K562 (cell line): ENCODE measurements around the gene FAM83D. TPM values are rescaled to one million over a fixed set of nuclear protein-coding genes. Genes with fewer than 3 reads are reported as not detected.

Experiments used
- ATAC-seq: fragments of 200-7000 bp; cut with Tn5 transposase; 3 replicates; pipeline ENCODE4 v1.9.1; 2020; ENCODE audit warnings: moderate library complexity
- BruUV-seq: library from RNA; stranded (reverse); fragments of 400-500 nt; replicated peaks from 2 replicates; lab custom pipeline; 2021; lab: Mats Ljungman, UMichigan
- CTCF ChIA-PET: fragments of 300-600 bp; formaldehyde crosslinking; extraction: SDS; loops from one replicate; lab custom pipeline; 2021; ENCODE audit warnings: low intra/inter-chr PET ratio; lab: Yijun Ruan, JAX
- POLR2A ChIA-PET: fragments of 300-600, 350-650 bp; sonication (Branson Sonifier 250); formaldehyde crosslinking; extraction: SDS; loops from one replicate; lab custom pipeline; 2021; ENCODE audit warnings: antibody characterized with exemption, inconsistent platforms; lab: Yijun Ruan, JAX
- DNase-seq, 4 experiments: peaks; one replicate each; pipeline versions ENCODE4 v3.0.0 to v3.0.0-alpha.2; 2011 to 2018; ENCODE audit warnings: low spot score in 3 of 4, mixed read lengths in 3 of 4; ENCODE audit errors: extremely low read depth in 1 of 4
- FAIRE-seq: peaks from 2 replicates; lab custom pipeline; 2011; peaks lifted over from hg19 to GRCh38; lab: Jason Lieb, UNC
- H2AFZ ChIP-seq: 2 replicates; pipeline ENCODE4 v1.6.0; 2011; ENCODE audit warnings: low read depth, low read length, control low read depth, inconsistent platforms
- H3K27ac ChIP-seq: fragments of 200-600 bp; 3 replicates; pipeline ENCODE4 v1.8.0; 2011; ENCODE audit warnings: low read depth, mild to moderate bottlenecking, control low read depth, inconsistent platforms, low read length, moderate library complexity, mixed read lengths; ENCODE audit errors: extremely low read depth
- H3K27me3 ChIP-seq, 2 experiments: fragments of 300-600 bp in 1 of 2; 2 replicates in 1 of 2; 3 replicates in 1 of 2; pipeline versions ENCODE4 v1.6.0 to v1.8.0; 2011; ENCODE audit warnings: inconsistent platforms in 2 of 2, low read length in 2 of 2, mild to moderate bottlenecking in 1 of 2, mixed read lengths in 1 of 2, moderate library complexity in 1 of 2; ENCODE audit not compliant: control insufficient read depth in 2 of 2, insufficient read depth in 2 of 2
- H3K36me3 ChIP-seq: fragments of 300-600 bp; 3 replicates; pipeline ENCODE4 v1.8.0; 2011; ENCODE audit warnings: mild to moderate bottlenecking, low read length, inconsistent platforms; ENCODE audit not compliant: control insufficient read depth, insufficient read depth
- H3K4me1 ChIP-seq, 2 experiments: fragments of 200-600 bp in 1 of 2; replicated peaks in 1 of 2; 2 replicates in 1 of 2; 3 replicates in 1 of 2; pipeline versions ENCODE4 v1.5.1 to v1.8.0; 2011; ENCODE audit warnings: inconsistent platforms in 2 of 2, low read length in 2 of 2, mild to moderate bottlenecking in 1 of 2, mixed read lengths in 1 of 2, moderate library complexity in 1 of 2; ENCODE audit not compliant: control insufficient read depth in 2 of 2, insufficient read depth in 2 of 2
- H3K4me2 ChIP-seq: 2 replicates; pipeline ENCODE4 v1.6.1; 2011; ENCODE audit warnings: low read length, control low read depth, inconsistent platforms, mixed read lengths; ENCODE audit not compliant: insufficient read depth
- H3K4me3 ChIP-seq: fragments of 200-600 bp; sonication (generic), shearing (Covaris generic); 2 replicates; pipeline ENCODE4 v1.5.1; 2016; ENCODE audit warnings: control low read depth, inconsistent platforms
- H3K79me2 ChIP-seq: fragments of 200-600 bp; 3 replicates; pipeline ENCODE4 v1.8.0; 2011; ENCODE audit warnings: low read length, inconsistent platforms; ENCODE audit not compliant: control insufficient read depth, insufficient read depth
- H3K9ac ChIP-seq, 2 experiments: 2 replicates each; pipeline versions ENCODE4 v1.6.0 to v1.6.1; 2011; ENCODE audit warnings: low read depth in 2 of 2, low read length in 2 of 2, control low read depth in 1 of 2, inconsistent platforms in 1 of 2, mild to moderate bottlenecking in 1 of 2, mixed read lengths in 1 of 2; ENCODE audit not compliant: insufficient read depth in 1 of 2
- H3K9me1 ChIP-seq: one replicate; pipeline ENCODE4 v1.6.0; 2011; ENCODE audit warnings: inconsistent platforms, mild to moderate bottlenecking, low read length, moderate library complexity; ENCODE audit not compliant: control insufficient read depth, insufficient read depth
- H3K9me3 ChIP-seq: replicated peaks from 2 replicates; pipeline ENCODE4 v1.5.1; 2011; ENCODE audit warnings: low read depth, low read length, inconsistent platforms; ENCODE audit not compliant: control insufficient read depth, insufficient read depth
- H4K20me1 ChIP-seq: replicated peaks from 2 replicates; pipeline ENCODE4 v1.6.1; 2011; ENCODE audit warnings: low read length, inconsistent platforms, mixed read lengths; ENCODE audit not compliant: control insufficient read depth, insufficient read depth
- ETV1 ChIP-seq: fragments of 450-650 bp; conservative IDR thresholded peaks from 2 replicates; pipeline ENCODE4 v1.6.1; 2016; ENCODE audit warnings: missing genetic modification characterization, control low read depth, low read depth, missing compliant biosample characterization
- ETV6 ChIP-seq, 3 experiments: fragments of 150-350 bp in 1 of 3; sonication (generic) in 1 of 3; formaldehyde crosslinking in 1 of 3; IDR thresholded peaks; 2 replicates each; pipeline versions ENCODE4 v1.6.1 to v1.8.0; 2014 to 2022; ENCODE audit warnings: borderline replicate concordance in 2 of 3, low read depth in 2 of 3, antibody characterized with exemption in 1 of 3, low read length in 1 of 3, mild to moderate bottlenecking in 1 of 3, missing genetic modification reagents in 1 of 3
- HNRNPUL1 ChIP-seq: fragments of 200-400 bp; formaldehyde crosslinking; IDR thresholded peaks from 2 replicates; pipeline ENCODE4 v1.6.1; 2017; ENCODE audit warnings: low read length
- KAT7 ChIP-seq: sonication (generic); formaldehyde crosslinking; IDR thresholded peaks from 2 replicates; pipeline ENCODE4 v1.8.0; 2022; ENCODE audit warnings: missing genetic modification reagents, mild to moderate bottlenecking, borderline replicate concordance
- NFXL1 ChIP-seq: fragments of 450-650 bp; formaldehyde crosslinking; IDR thresholded peaks from 2 replicates; pipeline ENCODE4 v1.4.0; 2021; ENCODE audit warnings: mild to moderate bottlenecking
- WGBS: fragments of 100-300 bp; shearing (Covaris generic); methylation state at CpG from one replicate; pipeline ENCODE4 v1.1.6; 2016; ENCODE audit warnings: low coverage, mixed read lengths; ENCODE audit not compliant: insufficient coverage; ENCODE audit errors: missing lambda C conversion rate; 5-methylcytosine and 5-hydroxymethylcytosine counted together
- in situ Hi-C: fragments of 300-500 bp; cut with MboI; formaldehyde crosslinking; loops from 4 replicates; pipeline ENCODE4 v1.15.0; 2018; ENCODE audit warnings: inconsistent platforms, mixed read lengths
- intact Hi-C: fragments of 100-400 bp; cut with micrococcal nuclease; formaldehyde crosslinking; loops from 2 replicates; pipeline ENCODE4 v1.14.2; 2022
- polyA plus RNA-seq, 8 experiments: library from polyadenylated mRNA; depleted of rRNA in 4 of 8; stranded (reverse) in 5 of 8; unstranded in 3 of 8; fragments of >200 nt; fragmentation: Nextera tagmentation in 2 of 8; fragmentation: Illumina TruSeq in 1 of 8; extraction: Ambion mirVana in 2 of 8; extraction: Trizol in 1 of 8; gene quantifications; 2 replicates each; pipeline versions ENCODE4 v1.2.1 to v1.2.3, GENCODE V29; 2011 to 2014; ENCODE audit warnings: inconsistent platforms in 1 of 8, missing spikeins in 1 of 8
- total RNA-seq, 7 experiments: library from RNA; depleted of rRNA in 6 of 7; stranded (reverse); fragments of >200 nt in 6 of 7; fragmentation: Illumina TruSeq in 2 of 7; extraction: Trizol in 2 of 7; gene quantifications; 2 replicates each; pipeline versions ENCODE4 v1.2.1 to v1.2.3, GENCODE V29; 2011 to 2021; ENCODE audit warnings: low replicate concordance in 1 of 7
- TF ChIP-seq, protein P1 (sequence below): fragments of 250-450 bp; sonication (Bioruptor Pico); IDR thresholded peaks from 2 replicates; pipeline ENCODE4 v1.8.0; 2021; ENCODE audit warnings: moderate library complexity, mild to moderate bottlenecking, inconsistent platforms
- TF ChIP-seq, protein P2 (sequence below): fragments of 450-650 bp; IDR thresholded peaks from 2 replicates; pipeline ENCODE4 v1.6.1; 2018; ENCODE audit not compliant: partially characterized antibody

Gene FAM83D
- total and polyA plus RNA-seq, 9 of the 15 experiments (the other 6 are each of a cell fraction or from before 2014, with no cell fraction given) = 8.2 to 66.1 (median 43.5) TPM

DNA sequence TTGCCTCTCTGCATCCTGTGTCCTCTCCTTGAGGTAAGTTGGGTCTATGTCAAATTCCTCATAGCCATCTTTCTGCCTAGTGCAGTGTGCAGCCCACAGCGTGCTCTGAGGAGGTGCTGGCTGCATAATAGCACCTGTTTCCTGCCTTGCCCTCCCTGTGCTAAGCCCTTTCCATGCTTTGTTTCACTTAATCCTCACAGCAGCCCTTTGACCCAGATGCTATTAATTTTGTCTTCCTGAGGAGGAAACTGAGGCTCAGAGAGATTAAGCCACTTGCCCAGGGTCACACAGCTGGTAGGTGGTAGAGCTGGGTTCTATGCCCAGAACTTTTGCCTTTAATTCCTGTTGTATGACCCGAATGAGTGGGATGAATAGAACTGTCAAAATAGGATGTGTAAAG lies 13.5 kb downstream of the FAM83D start:
- ChIA-PET POLR2A (interaction anchor here (0.7 to 4.4 kb wide), 4 partner anchors 10 to 863 kb away, joined by 3 to 20 read pairs (median 6); no protein-coding TSS in a partner anchor), CTCF (no interaction called here)
- Histone ChIP-seq H3K9me3 (no peaks in the 10 kb centered on the region), H3K4me3 (no peak overlapping the region), H3K4me2 (no peak overlapping the region), H3K9me1 (peaks cover 4% of the 10 kb centered on the region), H3K36me3 (peaks cover 98% of the 10 kb centered on the region), H2AFZ (no peak overlapping the region), H4K20me1 (peaks cover 23% of the 10 kb centered on the region; the same call in 1 of the 2 replicates), H3K9ac (no peak overlapping the region; a peak in 1 of 4 replicates), H3K27me3 (no peaks in the 10 kb centered on the region), H3K27ac (no peak overlapping the region), H3K79me2 (peaks cover 96% of the 10 kb centered on the region), H3K4me1 (peaks cover 0 to 26% of the 10 kb centered on the region in 2 experiments; a peak in 3 of 5 replicates)
- no peak for TF ChIP-seq NFXL1
- TF ChIP-seq, protein P1, sequence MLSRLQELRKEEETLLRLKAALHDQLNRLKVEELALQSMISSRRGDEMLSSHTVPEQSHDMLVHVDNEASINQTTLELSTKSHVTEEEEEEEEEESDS = no peak
- no peak for TF ChIP-seq KAT7 (CRISPR knock-in tag)
- no peak for TF ChIP-seq ETV1 (tag)
- no peak for TF ChIP-seq ETV6 (IDR thresholded peaks at IDR 0.05; ENCODE audit: borderline replicate concordance in 1 of 2, low read depth in 2 of 2, low read length in 1 of 2)
- TF ChIP-seq ETV6 (CRISPR knock-in tag; IDR thresholded peaks at IDR 0.05; ENCODE audit: borderline replicate concordance) = no peak
- TF ChIP-seq HNRNPUL1 = no peak
- TF ChIP-seq, protein P2, sequence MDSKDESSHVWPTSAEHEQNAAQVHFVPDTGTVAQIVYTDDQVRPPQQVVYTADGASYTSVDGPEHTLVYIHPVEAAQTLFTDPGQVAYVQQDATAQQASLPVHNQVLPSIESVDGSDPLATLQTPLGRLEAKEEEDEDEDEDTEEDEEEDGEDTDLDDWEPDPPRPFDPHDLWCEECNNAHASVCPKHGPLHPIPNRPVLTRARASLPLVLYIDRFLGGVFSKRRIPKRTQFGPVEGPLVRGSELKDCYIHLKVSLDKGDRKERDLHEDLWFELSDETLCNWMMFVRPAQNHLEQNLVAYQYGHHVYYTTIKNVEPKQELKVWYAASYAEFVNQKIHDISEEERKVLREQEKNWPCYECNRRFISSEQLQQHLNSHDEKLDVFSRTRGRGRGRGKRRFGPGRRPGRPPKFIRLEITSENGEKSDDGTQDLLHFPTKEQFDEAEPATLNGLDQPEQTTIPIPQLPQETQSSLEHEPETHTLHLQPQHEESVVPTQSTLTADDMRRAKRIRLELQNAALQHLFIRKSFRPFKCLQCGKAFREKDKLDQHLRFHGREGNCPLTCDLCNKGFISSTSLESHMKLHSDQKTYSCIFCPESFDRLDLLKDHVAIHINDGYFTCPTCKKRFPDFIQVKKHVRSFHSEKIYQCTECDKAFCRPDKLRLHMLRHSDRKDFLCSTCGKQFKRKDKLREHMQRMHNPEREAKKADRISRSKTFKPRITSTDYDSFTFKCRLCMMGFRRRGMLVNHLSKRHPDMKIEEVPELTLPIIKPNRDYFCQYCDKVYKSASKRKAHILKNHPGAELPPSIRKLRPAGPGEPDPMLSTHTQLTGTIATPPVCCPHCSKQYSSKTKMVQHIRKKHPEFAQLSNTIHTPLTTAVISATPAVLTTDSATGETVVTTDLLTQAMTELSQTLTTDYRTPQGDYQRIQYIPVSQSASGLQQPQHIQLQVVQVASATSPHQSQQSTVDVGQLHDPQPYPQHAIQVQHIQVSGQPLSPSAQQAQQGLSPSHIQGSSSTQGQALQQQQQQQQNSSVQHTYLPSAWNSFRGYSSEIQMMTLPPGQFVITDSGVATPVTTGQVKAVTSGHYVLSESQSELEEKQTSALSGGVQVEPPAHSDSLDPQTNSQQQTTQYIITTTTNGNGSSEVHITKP = no peak
- FAIRE-seq (no peak), ATAC-seq (no peak), DNase-seq (no peak)
- intact Hi-C loops = no loop called here
- 91% methylated on average over 2 of the region's 2 CpGs for WGBS
- no TSS peak for BruUV-seq
- in situ Hi-C loops = no loop called here
